Measurements from ENCODE around the gene EIF3J.

The EIF3J gene

GRCh38 chr15:44495562-44495961, 41.4 kb upstream of the EIF3J start:
- H2BK120ac ChIP-seq (ENCODE audit: low read depth, low read length), result no peak overlapping the region
- H3K79me2 ChIP-seq (ENCODE audit: control insufficient read depth, insufficient read depth, low read length), result no peaks in the 10 kb centered on the region
- H3K9ac ChIP-seq (ENCODE audit: low read length), result no peak overlapping the region
- no peak overlapping the region for H3K23ac ChIP-seq (ENCODE audit: low read length)
- no peak overlapping the region for H3K56ac ChIP-seq (ENCODE audit: low read length)
- H3K36me3 ChIP-seq (ENCODE audit: control insufficient read depth, insufficient read depth, low read length), result no peaks in the 10 kb centered on the region
- H3K4ac ChIP-seq (ENCODE audit: low read depth, low read length), result no peak overlapping the region
- no peak for DNase-seq
- H3K79me1 ChIP-seq (ENCODE audit: low read length), result peaks cover 1% of the 10 kb centered on the region
- no peak overlapping the region for H3K4me3 ChIP-seq (ENCODE audit: low read length)
- H3K18ac ChIP-seq (ENCODE audit: low read length), result no peak overlapping the region
- H2AK5ac ChIP-seq (ENCODE audit: low read length), result no peak overlapping the region
- no peaks in the 10 kb centered on the region for H3K4me1 ChIP-seq (ENCODE audit: control insufficient read depth, low read depth, low read length)
- H4K8ac ChIP-seq (ENCODE audit: low read depth, low read length), result no peak overlapping the region
- no peak overlapping the region for H4K5ac ChIP-seq (ENCODE audit: low read length)
- no peaks in the 10 kb centered on the region for H3K27me3 ChIP-seq (ENCODE audit: insufficient read depth, low read length, poor library complexity)
- no peak overlapping the region for H2BK5ac ChIP-seq (ENCODE audit: low read length)
- no peak overlapping the region for H3K27ac ChIP-seq (ENCODE audit: low read depth, low read length)
- no CpG with 5 or more reads among the region's 8 CpGs for WGBS (ENCODE audit: extremely low coverage, insufficient coverage, low lambda C conversion rate)
- no peak overlapping the region for H2BK15ac ChIP-seq (replicated peaks; ENCODE audit: low read depth)
- H3K4me2 ChIP-seq (ENCODE audit: low read length), result no peak overlapping the region

GRCh38 chr15:44500555-44500954, 36.4 kb upstream of the EIF3J start:
- 100% methylated on average over 1 of the region's 3 CpGs for WGBS (ENCODE audit: extremely low coverage, insufficient coverage, low lambda C conversion rate)
- Histone ChIP-seq H2BK5ac (ENCODE audit: low read length) (no peak overlapping the region), H3K4me3 (ENCODE audit: low read length) (no peak overlapping the region), H3K79me1 (ENCODE audit: low read length) (peaks cover 3% of the 10 kb centered on the region), H3K4ac (ENCODE audit: low read depth, low read length) (no peak overlapping the region), H2BK15ac (replicated peaks; ENCODE audit: low read depth) (no peak overlapping the region), H3K9ac (ENCODE audit: low read length) (no peak overlapping the region), H3K4me1 (ENCODE audit: control insufficient read depth, low read depth, low read length) (no peaks in the 10 kb centered on the region), H3K56ac (ENCODE audit: low read length) (no peak overlapping the region), H3K4me2 (ENCODE audit: low read length) (no peak overlapping the region), H2BK120ac (ENCODE audit: low read depth, low read length) (no peak overlapping the region), H2AK5ac (ENCODE audit: low read length) (no peak overlapping the region), H3K79me2 (ENCODE audit: control insufficient read depth, insufficient read depth, low read length) (no peaks in the 10 kb centered on the region), H3K27me3 (ENCODE audit: insufficient read depth, low read length, poor library complexity) (no peaks in the 10 kb centered on the region), H3K23ac (ENCODE audit: low read length) (no peak overlapping the region), H4K8ac (ENCODE audit: low read depth, low read length) (no peak overlapping the region), H3K36me3 (ENCODE audit: control insufficient read depth, insufficient read depth, low read length) (peaks cover 2% of the 10 kb centered on the region), H3K18ac (ENCODE audit: low read length) (no peak overlapping the region), H4K5ac (ENCODE audit: low read length) (no peak overlapping the region), H3K27ac (ENCODE audit: low read depth, low read length) (no peak overlapping the region)
- DNase-seq, result no peak

GRCh38 chr15:44501768-44502366, 35.1 kb upstream of the EIF3J start:
- no peak overlapping the region for H3K27ac ChIP-seq (ENCODE audit: low read depth, low read length)
- H3K36me3 ChIP-seq (ENCODE audit: control insufficient read depth, insufficient read depth, low read length), result peaks cover 2% of the 10 kb centered on the region
- WGBS (ENCODE audit: extremely low coverage, insufficient coverage, low lambda C conversion rate), result no CpG with 5 or more reads among the region's 3 CpGs

GRCh38 chr15:44516436-44516835, 20.5 kb upstream of the EIF3J start:
- H3K27me3 ChIP-seq (ENCODE audit: insufficient read depth, low read length, poor library complexity), result no peaks in the 10 kb centered on the region
- no peak overlapping the region for H3K27ac ChIP-seq (ENCODE audit: low read depth, low read length)
- no peak overlapping the region for H3K23ac ChIP-seq (ENCODE audit: low read length)
- no peak overlapping the region for H4K8ac ChIP-seq (ENCODE audit: low read depth, low read length)
- no peak overlapping the region for H3K18ac ChIP-seq (ENCODE audit: low read length)
- H3K4me1 ChIP-seq (ENCODE audit: control insufficient read depth, low read depth, low read length), result no peaks in the 10 kb centered on the region
- no peak overlapping the region for H2BK15ac ChIP-seq (replicated peaks; ENCODE audit: low read depth)
- H3K4me3 ChIP-seq (ENCODE audit: low read length), result no peak overlapping the region
- H2BK120ac ChIP-seq (ENCODE audit: low read depth, low read length), result no peak overlapping the region
- no peaks in the 10 kb centered on the region for H3K79me2 ChIP-seq (ENCODE audit: control insufficient read depth, insufficient read depth, low read length)
- H3K4ac ChIP-seq (ENCODE audit: low read depth, low read length), result no peak overlapping the region
- H4K5ac ChIP-seq (ENCODE audit: low read length), result no peak overlapping the region
- H3K36me3 ChIP-seq (ENCODE audit: control insufficient read depth, insufficient read depth, low read length), result no peaks in the 10 kb centered on the region
- no peaks in the 10 kb centered on the region for H3K79me1 ChIP-seq (ENCODE audit: low read length)
- H2AK5ac ChIP-seq (ENCODE audit: low read length), result no peak overlapping the region
- DNase-seq, result no peak
- no peak overlapping the region for H3K9ac ChIP-seq (ENCODE audit: low read length)
- H3K56ac ChIP-seq (ENCODE audit: low read length), result no peak overlapping the region
- H2BK5ac ChIP-seq (ENCODE audit: low read length), result no peak overlapping the region
- no peak overlapping the region for H3K4me2 ChIP-seq (ENCODE audit: low read length)

More at GRCh38 chr15:44501768-44502366, 35.1 kb upstream of the EIF3J start:
- no peak overlapping the region for H2BK5ac ChIP-seq (ENCODE audit: low read length)
- no peaks in the 10 kb centered on the region for H3K4me1 ChIP-seq (ENCODE audit: control insufficient read depth, low read depth, low read length)
- H3K79me1 ChIP-seq (ENCODE audit: low read length), result peaks cover 3% of the 10 kb centered on the region
- no peak overlapping the region for H3K9ac ChIP-seq (ENCODE audit: low read length)
- peak; percentile 46 for DNase-seq
- H3K4ac ChIP-seq (ENCODE audit: low read depth, low read length), result no peak overlapping the region
- no peak overlapping the region for H3K23ac ChIP-seq (ENCODE audit: low read length)
- no peak overlapping the region for H3K4me3 ChIP-seq (ENCODE audit: low read length)
- H3K18ac ChIP-seq (ENCODE audit: low read length), result no peak overlapping the region
- no peak overlapping the region for H2BK120ac ChIP-seq (ENCODE audit: low read depth, low read length)
- no peak overlapping the region for H4K5ac ChIP-seq (ENCODE audit: low read length)
- H2BK15ac ChIP-seq (replicated peaks; ENCODE audit: low read depth), result no peak overlapping the region
- H3K56ac ChIP-seq (ENCODE audit: low read length), result no peak overlapping the region
- H2AK5ac ChIP-seq (ENCODE audit: low read length), result no peak overlapping the region
- no peaks in the 10 kb centered on the region for H3K79me2 ChIP-seq (ENCODE audit: control insufficient read depth, insufficient read depth, low read length)
- no peak overlapping the region for H4K8ac ChIP-seq (ENCODE audit: low read depth, low read length)
- H3K27me3 ChIP-seq (ENCODE audit: insufficient read depth, low read length, poor library complexity), result no peaks in the 10 kb centered on the region
- no peak overlapping the region for H3K4me2 ChIP-seq (ENCODE audit: low read length)

- Histone ChIP-seq H4K5ac (ENCODE audit: low read length) (no peak overlapping the region), H3K4me3 (ENCODE audit: low read length) (no peak overlapping the region), H3K79me1 (ENCODE audit: low read length) (no peaks in the 10 kb centered on the region), H3K4me1 (ENCODE audit: control insufficient read depth, low read depth, low read length) (no peaks in the 10 kb centered on the region), H2BK5ac (ENCODE audit: low read length) (no peak overlapping the region), H3K9ac (ENCODE audit: low read length) (no peak overlapping the region), H3K79me2 (ENCODE audit: control insufficient read depth, insufficient read depth, low read length) (no peaks in the 10 kb centered on the region), H3K4me2 (ENCODE audit: low read length) (no peak overlapping the region), H3K18ac (ENCODE audit: low read length) (no peak overlapping the region), H4K8ac (ENCODE audit: low read depth, low read length) (no peak overlapping the region), H3K36me3 (ENCODE audit: control insufficient read depth, insufficient read depth, low read length) (peaks cover 2% of the 10 kb centered on the region), H2BK15ac (replicated peaks; ENCODE audit: low read depth) (no peak overlapping the region), H3K4ac (ENCODE audit: low read depth, low read length) (no peak overlapping the region), H3K27ac (ENCODE audit: low read depth, low read length) (no peak overlapping the region), H3K56ac (ENCODE audit: low read length) (no peak overlapping the region), H3K27me3 (ENCODE audit: insufficient read depth, low read length, poor library complexity) (no peaks in the 10 kb centered on the region), H2BK120ac (ENCODE audit: low read depth, low read length) (no peak overlapping the region), H2AK5ac (ENCODE audit: low read length) (no peak overlapping the region), H3K23ac (ENCODE audit: low read length) (no peak overlapping the region)
- WGBS (ENCODE audit: extremely low coverage, insufficient coverage, low lambda C conversion rate), result no CpG with 5 or more reads among the region's 6 CpGs
- no peak for DNase-seq
These were observed 17.4 kb upstream of the EIF3J start for GRCh38 chr15:44519537-44519936.

- Histone ChIP-seq H3K4ac (ENCODE audit: low read depth, low read length) (no peak overlapping the region), H3K36me3 (ENCODE audit: control insufficient read depth, insufficient read depth, low read length) (peaks cover 2% of the 10 kb centered on the region), H2BK120ac (ENCODE audit: low read depth, low read length) (no peak overlapping the region), H3K23ac (ENCODE audit: low read length) (no peak overlapping the region), H3K79me1 (ENCODE audit: low read length) (no peaks in the 10 kb centered on the region), H3K56ac (ENCODE audit: low read length) (no peak overlapping the region), H4K5ac (ENCODE audit: low read length) (no peak overlapping the region), H3K27ac (ENCODE audit: low read depth, low read length) (no peak overlapping the region), H3K4me2 (ENCODE audit: low read length) (no peak overlapping the region), H3K79me2 (ENCODE audit: control insufficient read depth, insufficient read depth, low read length) (no peaks in the 10 kb centered on the region), H4K8ac (ENCODE audit: low read depth, low read length) (no peak overlapping the region), H3K4me3 (ENCODE audit: low read length) (no peak overlapping the region), H2AK5ac (ENCODE audit: low read length) (no peak overlapping the region), H3K4me1 (ENCODE audit: control insufficient read depth, low read depth, low read length) (no peaks in the 10 kb centered on the region), H3K18ac (ENCODE audit: low read length) (no peak overlapping the region), H2BK5ac (ENCODE audit: low read length) (no peak overlapping the region), H2BK15ac (replicated peaks; ENCODE audit: low read depth) (no peak overlapping the region), H3K9ac (ENCODE audit: low read length) (no peak overlapping the region), H3K27me3 (ENCODE audit: insufficient read depth, low read length, poor library complexity) (no peaks in the 10 kb centered on the region)
- no CpG with 5 or more reads among the region's 1 CpG for WGBS (ENCODE audit: extremely low coverage, insufficient coverage, low lambda C conversion rate)
- no peak for DNase-seq
These were observed 11.9 kb upstream of the EIF3J start for GRCh38 chr15:44525018-44525417.

All from mesendoderm (in vitro differentiated cells).